OCI-LY3 (cell line): Measurements from ENCODE around the gene TNFRSF14.

Source experiments
- H2AFZ ChIP-seq: fragments of 200-600, 300-600 bp; shearing (Covaris generic); 2 replicates; pipeline ENCODE4 v1.6.0; 2014; ENCODE audit warnings: antibody characterized with exemption, low read depth, low read length
- H3K27ac ChIP-seq: fragments of 200-600, 300-600 bp; sonication (generic); 2 replicates; pipeline ENCODE4 v1.5.1; 2014; ENCODE audit warnings: mild to moderate bottlenecking, low read length, moderate library complexity, mixed read lengths
- H3K27me3 ChIP-seq: fragments of 200-600, 300-600 bp; sonication (generic); 2 replicates; pipeline ENCODE4 v1.6.1; 2014; ENCODE audit warnings: low read depth, low read length, mixed read lengths
- H3K36me3 ChIP-seq: fragments of 200-600, 300-600 bp; sonication (generic); replicated peaks from 2 replicates; pipeline ENCODE3; 2014; ENCODE audit warnings: low read depth, low read length, mixed read lengths
- H3K4me1 ChIP-seq: fragments of 300-600, 200-600 bp; sonication (generic); 2 replicates; pipeline ENCODE4 v1.6.1; 2014; ENCODE audit warnings: low read length, mixed read lengths
- H3K4me2 ChIP-seq: fragments of 200-600, 300-600 bp; sonication (generic); 2 replicates; pipeline ENCODE4 v1.6.1; 2014; ENCODE audit warnings: low read length, mixed read lengths
- H3K4me3 ChIP-seq: fragments of 300-600, 200-600 bp; sonication (generic); 2 replicates; pipeline ENCODE4 v1.5.1; 2014; ENCODE audit warnings: antibody characterized with exemption, mild to moderate bottlenecking, low read length, moderate library complexity
- H3K79me2 ChIP-seq: fragments of 300-600, 200-600 bp; shearing (Covaris generic); 2 replicates; pipeline ENCODE4 v1.6.1; 2014; ENCODE audit warnings: mild to moderate bottlenecking, low read length, mixed read lengths
- H3K9ac ChIP-seq: fragments of 300-600, 200-600 bp; shearing (Covaris generic); 2 replicates; pipeline ENCODE4 v1.6.0; 2014; ENCODE audit warnings: mild to moderate bottlenecking, low read length, moderate library complexity
- H3K9me3 ChIP-seq: fragments of 200-600, 300-600 bp; shearing (Covaris generic); 2 replicates; pipeline ENCODE4 v1.6.1; 2014; ENCODE audit warnings: low read length, mixed read lengths; ENCODE audit not compliant: insufficient read depth
- H4K20me1 ChIP-seq: fragments of 200-600, 300-600 bp; sonication (generic); 2 replicates; pipeline ENCODE4 v1.6.1; 2016; ENCODE audit warnings: low read length, mixed read lengths; ENCODE audit not compliant: insufficient read depth
- EZH2phosphoT487 ChIP-seq: fragments of 200-600 bp; shearing (Covaris generic); IDR thresholded peaks from 2 replicates; pipeline ENCODE4 v1.6.1; 2018; ENCODE audit warnings: antibody characterized with exemption, mixed run types, low read depth
- TF ChIP-seq, protein P1 (sequence below): fragments of 200-600, 300-600 bp; sonication (generic); IDR thresholded peaks from 2 replicates; pipeline ENCODE4 v1.5.1; 2014; ENCODE audit warnings: antibody characterized with exemption, low read length, low read depth

Gene TNFRSF14

GRCh38 chr1:2601721-2602303 is 45.6 kb downstream of the TNFRSF14 start:
- Histone ChIP-seq H3K36me3 (no peaks in the 10 kb centered on the region), H4K20me1 (no peaks in the 10 kb centered on the region), H3K4me1 (no peaks in the 10 kb centered on the region), H2AFZ (no peak overlapping the region), H3K79me2 (no peaks in the 10 kb centered on the region), H3K4me2 (no peak overlapping the region), H3K27ac (no peak overlapping the region), H3K9ac (no peak overlapping the region), H3K9me3 (no peaks in the 10 kb centered on the region), H3K27me3 (no peaks in the 10 kb centered on the region), H3K4me3 (no peak overlapping the region)
- no peak for TF ChIP-seq EZH2phosphoT487
- TF ChIP-seq, protein P1, sequence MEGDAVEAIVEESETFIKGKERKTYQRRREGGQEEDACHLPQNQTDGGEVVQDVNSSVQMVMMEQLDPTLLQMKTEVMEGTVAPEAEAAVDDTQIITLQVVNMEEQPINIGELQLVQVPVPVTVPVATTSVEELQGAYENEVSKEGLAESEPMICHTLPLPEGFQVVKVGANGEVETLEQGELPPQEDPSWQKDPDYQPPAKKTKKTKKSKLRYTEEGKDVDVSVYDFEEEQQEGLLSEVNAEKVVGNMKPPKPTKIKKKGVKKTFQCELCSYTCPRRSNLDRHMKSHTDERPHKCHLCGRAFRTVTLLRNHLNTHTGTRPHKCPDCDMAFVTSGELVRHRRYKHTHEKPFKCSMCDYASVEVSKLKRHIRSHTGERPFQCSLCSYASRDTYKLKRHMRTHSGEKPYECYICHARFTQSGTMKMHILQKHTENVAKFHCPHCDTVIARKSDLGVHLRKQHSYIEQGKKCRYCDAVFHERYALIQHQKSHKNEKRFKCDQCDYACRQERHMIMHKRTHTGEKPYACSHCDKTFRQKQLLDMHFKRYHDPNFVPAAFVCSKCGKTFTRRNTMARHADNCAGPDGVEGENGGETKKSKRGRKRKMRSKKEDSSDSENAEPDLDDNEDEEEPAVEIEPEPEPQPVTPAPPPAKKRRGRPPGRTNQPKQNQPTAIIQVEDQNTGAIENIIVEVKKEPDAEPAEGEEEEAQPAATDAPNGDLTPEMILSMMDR = no peak

DNA sequence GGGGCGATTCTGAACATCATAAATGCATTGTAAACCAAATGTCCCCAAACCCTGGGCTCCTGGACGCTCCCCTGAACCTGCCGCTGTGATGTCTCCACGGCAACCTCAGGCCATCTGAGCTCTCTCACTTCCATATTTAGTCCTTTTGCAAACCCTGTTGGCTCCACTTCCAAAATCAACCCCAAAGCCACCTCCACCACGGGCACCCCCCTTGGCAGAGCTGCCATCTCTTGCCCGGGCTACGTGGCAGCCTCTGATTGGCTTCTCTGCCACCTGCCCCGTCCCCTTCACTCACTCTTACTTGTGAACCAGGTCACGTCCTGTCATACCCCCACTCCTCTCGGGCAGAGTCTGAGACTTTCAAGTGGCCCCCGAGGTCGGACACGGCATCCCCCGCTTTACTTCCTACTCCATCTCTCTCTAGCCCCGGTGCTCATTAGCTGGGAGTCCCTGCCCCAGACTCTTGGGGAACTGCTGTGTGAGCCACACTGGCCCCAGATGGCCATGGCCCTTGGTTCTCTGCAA is 46.2 kb downstream of the TNFRSF14 start:
- H3K4me1 ChIP-seq = no peaks in the 10 kb centered on the region
- no peaks in the 10 kb centered on the region for H3K36me3 ChIP-seq
- H3K79me2 ChIP-seq = no peaks in the 10 kb centered on the region
- H3K4me2 ChIP-seq = no peak overlapping the region
- no peaks in the 10 kb centered on the region for H4K20me1 ChIP-seq
- no peak overlapping the region for H3K4me3 ChIP-seq
- no peaks in the 10 kb centered on the region for H3K27me3 ChIP-seq
- TF ChIP-seq, protein P1 = no peak
- no peaks in the 10 kb centered on the region for H3K9me3 ChIP-seq
- no peak overlapping the region for H2AFZ ChIP-seq
- H3K9ac ChIP-seq = no peak overlapping the region
- H3K27ac ChIP-seq = no peak overlapping the region

DNA sequence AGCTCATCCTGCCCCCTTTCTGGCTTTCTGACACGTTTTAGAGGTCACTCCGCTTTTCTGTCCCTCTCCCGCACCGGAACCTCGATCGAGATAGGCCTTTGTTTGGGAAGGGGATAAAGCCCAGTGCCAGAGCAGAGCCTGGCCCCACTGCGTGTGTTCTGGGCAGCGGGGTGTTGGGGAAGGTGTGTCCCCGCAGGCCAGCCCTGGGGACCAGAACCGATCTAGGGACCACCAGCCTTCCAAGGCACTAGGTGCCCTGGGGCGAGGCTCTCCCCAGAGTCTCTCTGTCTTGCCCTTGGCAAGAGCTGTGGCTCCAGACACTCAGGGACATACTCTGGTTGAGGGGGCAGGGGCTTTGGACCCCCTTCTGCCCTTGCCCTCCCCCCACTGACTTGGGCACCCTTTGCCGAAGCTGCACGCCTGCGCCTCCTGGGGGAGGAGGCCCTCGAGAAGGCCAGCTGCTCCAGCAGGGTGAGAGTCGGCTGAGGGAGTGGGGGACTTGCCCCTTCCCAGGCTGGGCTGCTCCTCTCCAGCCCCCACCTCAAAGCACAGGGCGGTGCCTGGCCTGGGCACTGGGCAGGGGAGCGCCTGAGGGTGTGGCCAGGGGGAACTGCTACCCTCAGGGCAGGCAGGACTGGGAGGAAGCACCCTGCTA is 46.8 kb downstream of the TNFRSF14 start:
- Histone ChIP-seq H3K4me3 (no peak overlapping the region), H3K9ac (no peak overlapping the region), H3K9me3 (no peaks in the 10 kb centered on the region), H2AFZ (no peak overlapping the region), H3K27me3 (no peaks in the 10 kb centered on the region), H4K20me1 (no peaks in the 10 kb centered on the region), H3K79me2 (no peaks in the 10 kb centered on the region), H3K36me3 (no peaks in the 10 kb centered on the region), H3K27ac (no peak overlapping the region), H3K4me1 (no peaks in the 10 kb centered on the region), H3K4me2 (no peak overlapping the region)
- TF ChIP-seq, protein P1 = no peak
- no peak for TF ChIP-seq EZH2phosphoT487

GRCh38 chr1:2603521-2604155 is 47.5 kb downstream of the TNFRSF14 start:
- Histone ChIP-seq H4K20me1 (no peaks in the 10 kb centered on the region), H3K36me3 (no peaks in the 10 kb centered on the region), H3K4me2 (no peak overlapping the region), H3K27ac (no peak overlapping the region), H3K4me3 (no peak overlapping the region), H3K9me3 (no peaks in the 10 kb centered on the region), H3K9ac (no peak overlapping the region), H2AFZ (no peak overlapping the region), H3K79me2 (no peaks in the 10 kb centered on the region), H3K4me1 (no peaks in the 10 kb centered on the region), H3K27me3 (no peaks in the 10 kb centered on the region)
- no peak for TF ChIP-seq EZH2phosphoT487
- TF ChIP-seq, protein P1 = no peak
